ENCODE measurements around the gene TLX1.

TLX1 gene

GRCh38 chr10:101111547-101111946 is 19.6 kb upstream of the TLX1 start:
- no peak for DNase-seq

DNA sequence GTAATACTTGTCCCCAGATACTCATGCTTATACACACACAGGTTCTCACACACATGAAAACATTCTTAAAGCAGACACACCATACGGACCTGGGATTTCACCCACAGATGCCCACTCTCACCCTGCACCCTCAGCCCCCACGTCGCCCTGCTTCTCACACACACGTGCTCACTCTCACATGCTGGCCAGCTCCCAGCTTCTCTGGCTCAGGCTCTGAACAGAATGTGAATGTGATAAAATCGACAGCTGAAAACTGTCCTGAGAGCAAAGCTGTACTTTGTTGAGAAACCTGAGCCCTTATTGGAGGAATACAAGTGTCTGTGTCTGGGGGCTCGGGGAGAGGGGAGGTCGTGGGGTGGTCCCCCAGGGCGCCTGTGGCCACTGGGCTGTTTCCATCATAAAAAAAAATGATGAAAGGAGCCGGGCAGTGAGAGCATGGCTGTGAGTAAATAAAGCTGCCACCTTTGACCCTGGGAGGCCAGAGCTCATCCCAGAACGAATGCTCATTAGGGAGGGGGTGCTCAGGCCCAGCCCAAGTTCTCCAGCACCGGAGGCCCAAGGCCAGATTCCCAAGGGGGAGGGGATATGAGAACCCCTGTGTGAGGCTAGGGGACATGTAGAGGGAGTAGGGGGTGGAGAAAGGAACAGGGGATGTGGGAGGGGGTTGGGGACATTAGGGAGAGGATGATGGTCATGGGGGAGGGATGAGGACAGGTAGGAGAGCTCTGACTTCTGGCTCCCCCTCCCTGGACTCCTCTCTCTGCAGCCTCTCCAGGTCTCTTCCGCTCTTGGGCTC is 18.1 kb upstream of the TLX1 start:
- no peak for DNase-seq

DNA sequence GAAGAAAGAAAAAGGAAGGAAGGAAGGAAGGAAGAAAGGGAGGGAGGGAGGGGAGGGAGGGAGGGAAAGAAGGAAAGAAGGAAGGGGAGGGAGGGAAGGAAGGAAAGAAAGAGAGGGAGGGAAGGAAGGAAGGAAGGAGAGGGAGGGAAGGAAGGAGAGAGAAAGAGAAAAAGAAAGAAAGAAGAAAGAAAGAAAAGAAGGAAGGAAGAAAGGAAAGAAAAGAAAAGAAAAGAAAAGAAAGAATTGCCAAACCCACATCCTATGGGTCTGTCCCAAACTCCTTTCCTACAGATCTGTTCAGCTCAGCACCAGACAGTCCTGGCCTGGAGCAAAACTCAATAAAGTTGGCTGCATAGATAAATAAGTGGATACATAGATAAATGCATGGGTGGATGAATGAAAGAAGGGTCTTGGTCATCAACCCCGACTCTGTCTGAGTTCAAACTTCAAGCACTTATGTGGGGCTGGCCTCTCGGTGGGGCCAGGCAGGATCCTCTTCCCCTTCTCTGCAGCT is 17.2 kb upstream of the TLX1 start:
- DNase-seq, result no peak

DNA sequence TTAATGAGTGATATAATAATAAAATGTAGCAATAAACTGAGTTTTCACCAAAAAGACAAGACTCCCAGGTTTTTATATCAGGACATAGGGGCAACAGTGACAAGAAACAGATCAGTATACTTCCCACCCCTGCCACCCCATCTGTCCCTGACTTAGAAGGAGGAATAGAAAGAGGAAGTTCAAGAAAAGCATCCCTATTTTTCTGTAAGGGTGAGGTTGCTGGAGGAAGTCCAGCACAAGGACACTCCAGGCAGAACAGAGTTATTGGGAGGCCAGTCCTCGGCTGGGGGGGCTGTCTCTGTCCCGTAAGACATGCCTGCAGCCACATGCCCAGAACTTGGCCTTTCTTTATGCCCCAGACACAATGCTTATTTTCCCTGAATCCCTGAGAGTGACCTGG is 16.5 kb upstream of the TLX1 start:
- no peak for DNase-seq

DNA sequence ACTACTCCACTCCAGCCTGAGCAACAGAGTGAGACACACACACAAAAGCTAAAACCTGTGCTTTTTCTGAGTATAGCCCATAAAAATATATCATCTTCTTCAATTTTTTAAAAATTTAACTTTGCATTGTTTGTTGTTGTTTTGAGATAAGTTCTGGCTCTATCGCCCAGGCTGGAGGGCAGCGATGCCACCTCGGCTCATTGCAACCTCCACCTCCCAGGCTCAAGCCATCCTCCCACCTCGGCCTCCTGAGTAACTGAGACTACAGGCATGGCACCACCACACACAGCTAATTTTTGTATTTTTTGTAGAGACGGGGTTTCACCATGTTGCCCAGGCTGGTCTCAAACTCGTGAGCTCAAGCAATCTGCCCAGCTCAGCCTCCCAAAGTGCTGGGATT is 14.3 kb upstream of the TLX1 start:
- no peak for DNase-seq

DNA sequence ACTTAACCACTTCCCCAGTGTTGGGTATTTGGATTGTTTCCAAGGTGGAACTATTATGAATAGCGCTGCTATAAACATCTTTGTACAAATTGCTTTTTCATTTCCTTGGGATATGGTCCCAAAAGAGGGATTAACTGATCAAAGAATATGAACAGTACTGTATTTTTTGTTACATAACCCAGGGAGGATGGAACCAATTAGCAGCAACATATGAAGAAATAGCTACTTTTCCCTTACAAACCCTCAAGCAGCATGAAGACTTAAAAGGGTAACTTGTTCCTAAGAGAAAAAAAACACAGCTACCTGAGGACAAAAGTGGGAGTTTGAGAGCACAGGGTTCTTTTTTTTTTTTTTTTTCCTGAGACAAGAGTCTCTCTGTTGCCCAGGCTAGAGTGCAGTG is 13.1 kb upstream of the TLX1 start:
- DNase-seq, result no peak

GRCh38 chr10:101120520-101120883 is 10.6 kb upstream of the TLX1 start:
- no peak for DNase-seq

GRCh38 chr10:101120884-101121653 is 10.0 kb upstream of the TLX1 start:
- no peak for DNase-seq

GRCh38 chr10:101121654-101122031 is 9.5 kb upstream of the TLX1 start:
- DNase-seq, result no peak

GRCh38 chr10:101122270-101123084 is 8.6 kb upstream of the TLX1 start:
- no peak for DNase-seq

- DNase-seq, result no peak
These were observed 7.8 kb upstream of the TLX1 start for GRCh38 chr10:101123085-101123814.

DNA sequence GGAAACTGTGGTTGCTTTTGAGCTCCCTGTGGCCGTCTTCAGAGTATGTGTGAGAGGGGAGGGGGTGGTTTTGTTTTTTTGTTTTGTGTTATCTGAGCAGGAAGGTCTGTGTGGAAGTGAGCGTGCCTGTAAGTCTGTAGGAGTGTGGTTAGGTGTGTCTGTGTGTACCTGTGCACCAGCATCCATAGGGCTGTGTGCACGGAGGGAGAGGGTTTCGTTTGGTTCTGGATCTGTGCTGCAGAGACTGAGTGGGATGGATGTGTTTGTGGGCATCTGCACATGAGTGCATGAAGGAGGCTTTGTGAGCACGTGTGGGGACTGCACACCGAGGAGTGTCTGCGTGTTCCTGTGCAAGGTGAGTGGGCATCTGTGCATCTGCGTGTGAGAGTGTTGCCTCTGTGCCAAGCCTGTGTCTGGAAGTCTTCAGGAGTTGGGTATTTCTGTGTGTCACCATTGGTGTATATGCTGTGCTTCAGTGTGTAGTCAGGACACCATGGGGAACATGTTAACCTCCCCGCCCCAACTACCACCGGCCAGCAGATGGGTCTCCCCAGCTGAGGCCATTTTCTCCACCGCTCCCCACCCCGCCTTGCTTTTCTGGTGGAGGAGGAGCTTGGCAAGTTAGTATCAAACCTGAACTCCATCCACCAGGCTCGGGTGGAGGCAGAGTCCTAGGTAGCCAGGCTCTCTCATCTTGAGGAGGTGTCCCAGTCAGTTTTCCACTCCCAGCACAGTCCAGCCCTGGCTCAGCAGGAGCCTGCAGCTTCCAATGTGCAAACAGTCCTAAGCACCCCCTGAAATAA is 7.1 kb upstream of the TLX1 start:
- DNase-seq, result no peak

GRCh38 chr10:101124933-101125332 is 6.2 kb upstream of the TLX1 start:
- DNase-seq, result no peak

DNA sequence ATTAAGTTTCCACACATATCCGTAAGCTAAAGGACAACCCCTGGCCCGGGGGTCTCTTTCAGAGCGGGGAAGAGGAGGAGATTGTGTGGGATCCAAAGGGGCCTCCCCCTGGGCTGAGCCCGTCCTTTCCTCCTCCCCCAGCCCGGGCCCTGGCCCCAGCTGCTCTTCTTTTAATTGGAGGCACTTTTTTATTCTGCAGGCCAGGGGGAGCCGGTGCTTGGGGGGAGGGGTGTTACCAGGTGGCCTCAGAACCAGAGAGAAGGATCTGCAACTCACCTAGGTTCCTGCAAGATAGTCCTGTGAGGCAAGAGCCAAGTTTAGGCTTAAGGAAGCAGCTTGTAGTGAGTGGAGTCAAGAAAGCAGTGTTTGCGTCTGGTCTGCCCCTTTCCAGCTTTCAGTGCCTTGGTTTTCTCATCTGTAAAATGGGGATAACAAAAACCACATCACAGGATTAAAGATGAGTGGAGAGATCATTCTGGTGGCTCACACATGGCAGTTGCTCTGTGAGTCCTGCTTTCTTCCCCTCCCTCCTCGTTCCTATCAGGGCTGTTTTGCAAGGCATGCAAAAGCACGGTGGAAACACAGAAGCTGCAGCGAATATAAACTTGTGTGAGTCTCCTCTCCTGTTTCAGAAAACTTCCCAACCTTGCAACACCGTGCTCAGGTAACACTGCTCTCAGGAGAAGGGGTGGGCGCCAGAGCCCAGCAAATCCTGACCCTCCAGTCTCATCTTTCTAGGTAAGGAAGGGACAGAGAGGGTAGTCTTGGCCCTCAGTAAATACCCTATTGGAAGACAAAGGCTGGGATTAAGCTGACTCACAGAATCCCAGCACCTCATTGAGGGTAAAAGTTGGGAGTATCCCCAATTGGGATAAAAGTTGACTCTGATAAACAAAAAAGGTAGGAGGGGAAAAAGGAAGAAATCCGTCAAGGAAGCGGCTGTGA is 4.1 kb upstream of the TLX1 start:
- DNase-seq, result no peak

GRCh38 chr10:101130141-101130540 is 959 bp upstream of the TLX1 start:
- no peak for DNase-seq

DNA sequence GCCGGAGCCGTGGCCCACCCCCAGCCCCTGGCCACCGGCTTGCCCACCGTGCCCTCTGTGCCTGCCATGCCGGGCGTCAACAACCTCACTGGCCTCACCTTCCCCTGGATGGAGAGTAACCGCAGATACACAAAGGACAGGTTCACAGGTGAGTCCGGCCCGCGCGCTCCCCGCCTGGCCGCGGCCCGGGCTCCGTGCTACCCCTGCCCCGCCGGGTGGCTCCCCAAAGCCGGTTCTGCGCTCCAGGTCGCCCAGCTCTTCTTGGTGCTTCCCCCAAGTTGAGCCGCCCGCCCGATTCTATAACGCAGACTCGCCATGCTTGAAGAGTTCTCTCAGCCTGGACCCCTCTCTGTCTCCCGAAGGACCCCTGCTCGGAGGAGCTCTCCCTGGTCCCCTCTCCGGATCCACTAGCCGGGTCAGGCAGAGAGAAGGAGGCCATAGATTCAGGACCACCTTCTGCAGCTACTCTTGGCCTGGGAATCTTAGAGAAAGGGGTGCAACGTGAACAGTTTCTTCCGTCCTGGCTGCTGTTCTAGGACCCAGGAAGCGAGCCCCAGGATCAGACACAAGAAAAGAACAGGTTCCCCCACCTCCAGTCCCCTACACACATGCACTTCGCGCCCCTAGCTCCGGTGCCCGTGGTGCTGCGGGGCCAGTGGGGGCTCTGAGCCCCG is 999 bp downstream of the TLX1 start:
- no peak for DNase-seq

GRCh38 chr10:101132636-101133473 is 1.8 kb downstream of the TLX1 start:
- DNase-seq, result no peak
